Fibroblast of villous mesenchyme (primary cell): ENCODE data around the gene WWTR1. TPM values are rescaled to one million over a fixed set of nuclear protein-coding genes. Genes with fewer than 3 reads are reported as not detected.

Source experiments
- DNase-seq: peaks from one replicate; pipeline ENCODE4 v3.0.0-alpha.2; 2010; ENCODE audit warnings: low read depth
- H3K4me3 ChIP-seq: 2 replicates; pipeline ENCODE4 v1.5.1; 2011; ENCODE audit warnings: low read depth, mild to moderate bottlenecking, low read length
- total RNA-seq: library from RNA; depleted of rRNA; stranded (reverse); fragments of >200 nt; gene quantifications from 2 replicates; pipeline ENCODE4 v1.2.3, GENCODE V29; 2012
- TF ChIP-seq, protein P1 (sequence below): IDR thresholded peaks from 2 replicates; pipeline ENCODE4 v1.5.1; 2012; ENCODE audit warnings: low read depth, mild to moderate bottlenecking, low read length; ENCODE audit not compliant: insufficient read depth

WWTR1 gene
- total RNA-seq, 1 donor, result 37.6 TPM

GRCh38 chr3:149667576-149667975, 9.8 kb upstream of the WWTR1 start:
- TF ChIP-seq, protein P1, sequence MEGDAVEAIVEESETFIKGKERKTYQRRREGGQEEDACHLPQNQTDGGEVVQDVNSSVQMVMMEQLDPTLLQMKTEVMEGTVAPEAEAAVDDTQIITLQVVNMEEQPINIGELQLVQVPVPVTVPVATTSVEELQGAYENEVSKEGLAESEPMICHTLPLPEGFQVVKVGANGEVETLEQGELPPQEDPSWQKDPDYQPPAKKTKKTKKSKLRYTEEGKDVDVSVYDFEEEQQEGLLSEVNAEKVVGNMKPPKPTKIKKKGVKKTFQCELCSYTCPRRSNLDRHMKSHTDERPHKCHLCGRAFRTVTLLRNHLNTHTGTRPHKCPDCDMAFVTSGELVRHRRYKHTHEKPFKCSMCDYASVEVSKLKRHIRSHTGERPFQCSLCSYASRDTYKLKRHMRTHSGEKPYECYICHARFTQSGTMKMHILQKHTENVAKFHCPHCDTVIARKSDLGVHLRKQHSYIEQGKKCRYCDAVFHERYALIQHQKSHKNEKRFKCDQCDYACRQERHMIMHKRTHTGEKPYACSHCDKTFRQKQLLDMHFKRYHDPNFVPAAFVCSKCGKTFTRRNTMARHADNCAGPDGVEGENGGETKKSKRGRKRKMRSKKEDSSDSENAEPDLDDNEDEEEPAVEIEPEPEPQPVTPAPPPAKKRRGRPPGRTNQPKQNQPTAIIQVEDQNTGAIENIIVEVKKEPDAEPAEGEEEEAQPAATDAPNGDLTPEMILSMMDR, result no peak
- no peak overlapping the region for H3K4me3 ChIP-seq
- DNase-seq, result no peak

- TF ChIP-seq, protein P1, result no peak
Observed at GRCh38 chr3:149663966-149664365, 6.1 kb upstream of the WWTR1 start.

DNA sequence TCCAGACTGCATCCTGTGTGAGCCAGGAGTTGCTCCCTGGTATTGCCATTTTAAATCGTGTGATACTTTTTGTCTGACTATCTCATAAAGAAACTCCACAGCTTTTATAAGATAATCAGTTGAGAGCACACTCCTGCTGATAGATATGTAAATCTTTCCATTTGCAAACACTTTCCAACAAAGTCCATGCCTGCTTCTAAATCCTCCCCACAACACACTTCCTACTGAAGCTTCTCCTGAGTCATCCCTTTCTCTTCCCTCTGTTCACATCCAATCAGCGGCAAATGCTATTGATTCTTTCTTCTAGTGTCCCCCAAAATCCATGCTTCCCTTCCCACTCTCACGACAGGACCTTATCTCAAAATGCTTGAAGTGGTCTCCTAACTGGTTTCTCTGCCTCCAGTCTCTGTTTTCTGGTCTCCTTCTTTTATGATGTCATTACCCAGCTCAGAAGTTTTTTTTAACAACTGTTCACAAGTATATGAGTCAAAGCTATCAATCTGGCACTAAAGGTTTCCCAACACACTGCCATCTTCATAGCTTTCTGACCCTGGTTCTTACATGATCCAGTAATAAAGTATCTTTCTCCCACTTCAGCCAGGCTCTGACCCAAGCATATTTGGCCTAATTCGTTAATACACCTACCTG, 4.5 kb upstream of the WWTR1 start:
- H3K4me3 ChIP-seq, result no peak overlapping the region
- TF ChIP-seq, protein P1, result no peak
- DNase-seq, result peak; percentile 28

More at GRCh38 chr3:149663966-149664365, 6.1 kb upstream of the WWTR1 start:
- H3K4me3 ChIP-seq, result no peak overlapping the region
- no peak for DNase-seq

- DNase-seq, result no peak
- H3K4me3 ChIP-seq, result no peak overlapping the region
- TF ChIP-seq, protein P1, result no peak
Observed at GRCh38 chr3:149660462-149660861, 2.6 kb upstream of the WWTR1 start.

DNA sequence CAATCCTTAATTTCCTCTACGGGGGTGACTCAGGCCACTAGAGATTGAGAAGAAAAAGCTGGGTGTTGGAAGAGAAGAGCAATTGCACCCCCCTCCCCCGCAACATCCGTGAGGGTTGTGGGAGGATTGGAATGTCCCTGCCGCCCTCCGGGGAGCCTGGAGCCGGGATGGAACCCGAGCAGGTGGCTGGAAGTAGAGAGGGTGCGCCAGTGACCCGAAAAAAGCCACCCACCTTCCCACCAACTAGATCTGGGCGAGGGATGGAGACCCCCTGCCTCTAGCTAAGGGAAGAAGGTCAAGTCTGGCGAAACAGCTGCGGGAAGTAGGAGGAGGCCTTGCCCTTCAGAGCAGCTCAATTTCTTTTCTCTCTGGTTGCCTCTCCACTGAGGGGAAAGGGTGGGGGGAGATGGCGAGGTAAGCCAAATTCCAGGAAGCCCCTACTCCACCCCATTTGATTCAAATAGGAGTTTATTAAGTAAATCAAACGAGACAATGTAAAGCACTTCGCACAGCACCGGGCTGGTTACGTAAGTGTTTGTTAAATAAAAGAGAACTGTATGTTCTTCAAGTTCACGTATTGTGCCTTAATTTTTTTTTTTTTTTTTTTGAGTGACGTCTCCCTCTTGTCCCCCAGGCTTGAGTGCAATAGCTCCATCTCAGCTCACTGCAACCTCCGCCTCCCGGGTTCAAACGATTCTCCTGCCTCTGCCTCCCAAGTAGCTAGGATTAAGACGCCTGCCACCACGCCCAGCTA, 1.1 kb upstream of the WWTR1 start:
- H3K4me3 ChIP-seq, result peak overlapping the region; percentile 74
- DNase-seq, result peak; percentile 26

DNA sequence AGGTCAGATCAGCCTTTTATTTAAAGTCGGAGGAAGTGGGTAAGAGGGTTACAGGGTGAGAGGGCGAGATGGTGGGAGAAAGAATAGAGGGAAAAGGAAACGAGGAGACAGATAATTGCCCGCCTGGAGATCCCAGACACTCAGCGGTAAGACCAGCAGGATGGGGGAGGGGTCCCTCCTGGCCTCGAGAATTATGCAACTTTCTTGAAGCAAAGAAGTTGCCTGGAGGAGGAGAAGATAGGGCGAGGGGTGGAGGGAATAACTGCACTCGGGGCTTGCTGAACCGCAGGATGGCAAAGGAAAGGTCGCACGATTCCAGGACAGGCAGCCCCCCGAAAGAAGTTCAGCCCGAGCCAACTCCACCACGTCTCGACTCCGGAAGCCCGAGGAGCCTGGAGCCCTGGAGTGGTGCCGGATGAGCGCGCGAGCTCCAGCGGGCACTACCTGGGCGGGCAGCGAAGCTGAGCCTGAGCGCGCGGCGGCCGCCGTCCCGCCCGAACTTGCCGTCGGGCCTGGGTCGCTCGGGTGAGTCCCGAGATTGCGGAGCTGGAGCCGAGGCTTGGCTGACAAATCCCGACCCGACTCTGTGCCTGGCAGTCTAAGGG, 402 bp downstream of the WWTR1 start:
- peak; percentile 81 for DNase-seq
- H3K4me3 ChIP-seq, result peak overlapping the region; percentile 74
- TF ChIP-seq, protein P1, result no peak

More for the DNA sequence above, 1.1 kb upstream of the WWTR1 start:
- TF ChIP-seq, protein P1, result no peak
